ENCODE results near the gene CERT1.

CERT1 gene

GRCh38 chr5:75468593-75468992 is 42.8 kb downstream of the CERT1 start:
- DNase-seq: no peak

GRCh38 chr5:75466006-75466716 is 45.3 kb downstream of the CERT1 start:
- DNase-seq: no peak

- no peak for DNase-seq
Observed at GRCh38 chr5:75465480-75465879, 45.9 kb downstream of the CERT1 start.

GRCh38 chr5:75463726-75464125 is 47.7 kb downstream of the CERT1 start:
- DNase-seq: no peak

- DNase-seq: no peak
Observed at GRCh38 chr5:75461679-75462078, 49.8 kb downstream of the CERT1 start.

GRCh38 chr5:75460942-75461610 is 50.4 kb downstream of the CERT1 start:
- no peak for DNase-seq

GRCh38 chr5:75460532-75460931 is 50.9 kb downstream of the CERT1 start:
- no peak for DNase-seq

GRCh38 chr5:75457691-75458090 is 53.7 kb downstream of the CERT1 start:
- DNase-seq: no peak

GRCh38 chr5:75457161-75457560 is 54.3 kb downstream of the CERT1 start:
- DNase-seq: no peak

- no peak for DNase-seq
Observed at GRCh38 chr5:75450069-75450468, 61.4 kb downstream of the CERT1 start.

GRCh38 chr5:75446068-75446467 is 65.4 kb downstream of the CERT1 start:
- no peak for DNase-seq

GRCh38 chr5:75441560-75441959 is 69.9 kb downstream of the CERT1 start:
- DNase-seq: no peak

GRCh38 chr5:75439276-75439675 is 72.2 kb downstream of the CERT1 start:
- no peak for DNase-seq

GRCh38 chr5:75438722-75439121 is 72.7 kb downstream of the CERT1 start:
- no peak for DNase-seq

GRCh38 chr5:75435096-75435495 is 76.3 kb downstream of the CERT1 start:
- no peak for DNase-seq

GRCh38 chr5:75433814-75434506 is 77.5 kb downstream of the CERT1 start:
- DNase-seq: no peak

- no peak for DNase-seq
Observed at GRCh38 chr5:75414241-75414640, 97.2 kb downstream of the CERT1 start.

- DNase-seq: no peak
Observed at GRCh38 chr5:75412111-75412990, 99.1 kb downstream of the CERT1 start.

- no peak for DNase-seq
Observed at GRCh38 chr5:75405296-75405695, 106.1 kb downstream of the CERT1 start.

- DNase-seq: no peak
Observed at GRCh38 chr5:75395277-75395676, 116.2 kb downstream of the CERT1 start.

GRCh38 chr5:75389430-75389829 is 122.0 kb downstream of the CERT1 start:
- no peak for DNase-seq

GRCh38 chr5:75387806-75388205 is 123.6 kb downstream of the CERT1 start:
- no peak for DNase-seq

GRCh38 chr5:75384218-75384617 is 127.2 kb downstream of the CERT1 start:
- DNase-seq: no peak
